ENCODE results near the gene ZNF462. TPM values are rescaled to one million over a fixed set of nuclear protein-coding genes. Genes with fewer than 3 reads are reported as not detected.
A peak's percentile ranks its signal among the peaks of the same experiment; 100 is the strongest.
"Not testable (repeated sequence)": the region's sequence is repeated elsewhere in the genome, so short reads cannot be mapped to it uniquely, and the experiment has no call there.

ZNF462 gene
- total and polyA plus RNA-seq, 2 of the 4 experiments (the other 2 are of a cell fraction), result 6.1 to 18.8 TPM

DNA sequence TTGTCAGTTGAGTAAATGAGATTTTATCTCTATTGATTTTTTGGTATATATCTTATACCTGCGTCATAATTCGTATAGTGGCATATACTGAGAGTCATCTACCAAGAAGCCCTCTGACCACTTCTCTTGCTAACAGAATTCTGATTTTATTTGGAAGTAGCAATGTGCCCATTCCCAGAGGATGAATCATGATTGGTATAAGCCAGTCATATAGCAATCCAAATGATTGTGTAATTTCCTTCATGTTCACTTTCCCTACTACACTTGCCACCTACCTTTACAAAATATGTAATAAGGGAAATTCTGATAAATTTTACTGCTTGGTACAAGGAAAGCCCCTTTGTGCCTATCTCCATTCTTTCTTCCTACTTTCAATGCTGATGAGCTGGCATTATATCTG is 16.1 kb upstream of the ZNF462 start:
- CTCF ChIA-PET, result no interaction called here
- DNase-seq, result peak; percentile 34
- POLR2A ChIA-PET (ENCODE audit: unreplicated experiment), result no interaction called here
- ATAC-seq (ENCODE audit: low read depth), result no peak
- Histone ChIP-seq H3K14ac (replicated peaks; ENCODE audit: low read depth, low read length) (no peak overlapping the region), H3K4ac (ENCODE audit: low read depth, low read length) (no peak overlapping the region), H3K27me3 (ENCODE audit: control insufficient read depth, insufficient read depth, low read length) (no peaks in the 10 kb centered on the region), H3K36me3 (ENCODE audit: control insufficient read depth, insufficient read depth, low read length) (no peaks in the 10 kb centered on the region), H3K18ac (ENCODE audit: low read depth, low read length) (no peak overlapping the region), H2AFZ (replicated peaks; ENCODE audit: low read length, poor library complexity) (no peak overlapping the region), H2AK5ac (ENCODE audit: low read depth, low read length) (no peak overlapping the region), H3K56ac (ENCODE audit: extremely low read depth, insufficient read depth, low read length) (no peak overlapping the region), H3K9ac (ENCODE audit: low read depth, low read length) (no peak overlapping the region), H4K20me1 (ENCODE audit: insufficient read depth, low read length) (no peaks in the 10 kb centered on the region), H2BK5ac (ENCODE audit: low read depth, low read length, poor library complexity, severe bottlenecking) (no peak overlapping the region), H2BK15ac (ENCODE audit: low read depth, low read length) (no peak overlapping the region), H3K79me1 (ENCODE audit: low read depth in 1 of 2, low read length in 2 of 2) (no peaks in the 10 kb centered on the region), H3K4me3 (ENCODE audit: insufficient read depth, low read depth, low read length) (no peak overlapping the region), H3K4me1 (ENCODE audit: control insufficient read depth, insufficient read depth, low read length) (no peaks in the 10 kb centered on the region), H4K91ac (ENCODE audit: insufficient read depth, low read depth, low read length) (no peak overlapping the region), H3K9me3 (ENCODE audit: control insufficient read depth, insufficient read depth, low read length) (no peaks in the 10 kb centered on the region), H2BK120ac (ENCODE audit: low read depth, low read length) (no peak overlapping the region), H4K5ac (ENCODE audit: low read depth, low read length) (no peak overlapping the region), H2BK20ac (ENCODE audit: low read depth, low read length) (no peak overlapping the region), H3K23ac (ENCODE audit: low read depth, low read length) (no peak overlapping the region), H3K9me1 (ENCODE audit: insufficient read depth, low read length) (no peaks in the 10 kb centered on the region), H2AK9ac (replicated peaks; ENCODE audit: low read depth, low read length, poor library complexity) (no peak overlapping the region), H4K8ac (ENCODE audit: low read depth in 2 of 2, low read length in 2 of 2) (no peak overlapping the region), H3K27ac (ENCODE audit: insufficient read depth, low read length) (no peak overlapping the region), H3K4me2 (ENCODE audit: low read depth, low read length) (no peak overlapping the region)
- no CpG with 5 or more reads among the region's 2 CpGs for WGBS, 2 experiments (ENCODE audit: extremely low coverage in 2 of 2, insufficient read length in 1 of 2)
- BruUV-seq (replicated peaks), result no TSS peak
- in situ Hi-C loops (cut with MboI; ENCODE audit: low sequenced_read_pairs), result no loop called here
- intact Hi-C loops (cut with micrococcal nuclease), result loop anchor here (10.0 kb wide), 1 partner anchor 292 kb away; no protein-coding TSS in a partner anchor
- TF ChIP-seq MXI1 (IDR thresholded peaks at IDR 0.05; ENCODE audit: borderline replicate concordance, low read depth, low read length) (no peak), RCOR1 (IDR thresholded peaks at IDR 0.05; ENCODE audit: insufficient replicate concordance, low read length) (no peak), RFX5 (IDR thresholded peaks at IDR 0.05; ENCODE audit: low read depth, low read length) (no peak), CEBPB (IDR thresholded peaks at IDR 0.05; ENCODE audit: low read depth, low read length) (peak; percentile 77)
- dilution Hi-C loops (cut with HindIII; ENCODE audit: low sequenced_read_pairs, unreplicated experiment), result no loop called here

DNA sequence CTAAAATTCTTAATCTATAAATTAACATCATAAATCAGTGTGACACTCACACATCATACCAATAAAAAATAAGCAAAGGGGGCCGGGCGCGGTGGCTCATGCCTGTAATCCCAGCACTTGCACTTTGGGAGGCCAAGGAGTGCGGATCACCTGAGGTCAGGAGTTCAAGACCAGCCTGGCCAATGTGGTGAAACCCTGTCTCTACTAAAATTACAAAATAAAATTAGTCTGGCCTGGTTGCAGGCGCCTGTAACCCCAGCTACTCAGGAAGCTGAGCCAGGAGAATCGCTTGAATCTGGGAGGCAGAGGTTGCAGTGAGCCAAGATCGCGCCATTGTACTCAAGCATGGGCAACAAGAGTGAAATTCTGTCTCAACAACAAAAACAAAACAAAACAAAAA is 11.3 kb upstream of the ZNF462 start:
- H3K9me1 ChIP-seq (ENCODE audit: insufficient read depth, low read length); H4K91ac ChIP-seq (ENCODE audit: insufficient read depth, low read depth, low read length); H3K9ac ChIP-seq (ENCODE audit: low read depth, low read length); H3K27me3 ChIP-seq (ENCODE audit: control insufficient read depth, insufficient read depth, low read length); H4K5ac ChIP-seq (ENCODE audit: low read depth, low read length); ATAC-seq (ENCODE audit: low read depth); H2AFZ ChIP-seq (replicated peaks; ENCODE audit: low read length, poor library complexity); dilution Hi-C loops (cut with HindIII; ENCODE audit: low sequenced_read_pairs, unreplicated experiment); H2AK9ac ChIP-seq (replicated peaks; ENCODE audit: low read depth, low read length, poor library complexity); H3K4ac ChIP-seq (ENCODE audit: low read depth, low read length); H3K18ac ChIP-seq (ENCODE audit: low read depth, low read length); in situ Hi-C loops (cut with MboI; ENCODE audit: low sequenced_read_pairs); DNase-seq; CTCF ChIA-PET; H4K8ac ChIP-seq (ENCODE audit: low read depth in 2 of 2, low read length in 2 of 2); H3K4me3 ChIP-seq (ENCODE audit: insufficient read depth, low read depth, low read length); H3K23ac ChIP-seq (ENCODE audit: low read depth, low read length); H3K4me2 ChIP-seq (ENCODE audit: low read depth, low read length); intact Hi-C loops (cut with micrococcal nuclease); H2BK15ac ChIP-seq (ENCODE audit: low read depth, low read length); H2BK5ac ChIP-seq (ENCODE audit: low read depth, low read length, poor library complexity, severe bottlenecking); H2AK5ac ChIP-seq (ENCODE audit: low read depth, low read length); H3K56ac ChIP-seq (ENCODE audit: extremely low read depth, insufficient read depth, low read length); H3K4me1 ChIP-seq (ENCODE audit: control insufficient read depth, insufficient read depth, low read length); H2BK120ac ChIP-seq (ENCODE audit: low read depth, low read length); POLR2A ChIA-PET (ENCODE audit: unreplicated experiment); H3K14ac ChIP-seq (replicated peaks; ENCODE audit: low read depth, low read length); H3K27ac ChIP-seq (ENCODE audit: insufficient read depth, low read length); BruUV-seq (replicated peaks); H2BK20ac ChIP-seq (ENCODE audit: low read depth, low read length); H3K9me3 ChIP-seq (ENCODE audit: control insufficient read depth, insufficient read depth, low read length); H3K36me3 ChIP-seq (ENCODE audit: control insufficient read depth, insufficient read depth, low read length); H3K79me1 ChIP-seq (ENCODE audit: low read depth in 1 of 2, low read length in 2 of 2); H4K20me1 ChIP-seq (ENCODE audit: insufficient read depth, low read length): not testable (repeated sequence)
- 93% methylated on average over 3 of the region's 8 CpGs; no CpG with 5 or more reads in 1 of the 2 experiments for WGBS, 2 experiments (ENCODE audit: extremely low coverage in 2 of 2, insufficient read length in 1 of 2)
